IMR-90 (cell line): Measurements from ENCODE around the gene TRDN. TPM values are rescaled to one million over a fixed set of nuclear protein-coding genes. Genes with fewer than 3 reads are reported as not detected.

Experiments used
- ATAC-seq: fragments of 200-7000 bp; cut with Tn5 transposase; 2 replicates; pipeline ENCODE4 v1.9.1; 2020; ENCODE audit warnings: low read depth, mild to moderate bottlenecking, moderate library complexity
- BruUV-seq: library from RNA; stranded (reverse); fragments of 400-500 nt; replicated peaks from 2 replicates; lab custom pipeline; 2021; lab: Mats Ljungman, UMichigan
- CTCF ChIA-PET: fragments of 300-600 bp; formaldehyde crosslinking; extraction: SDS; loops from one replicate; lab custom pipeline; 2021; ENCODE audit warnings: antibody characterized with exemption; lab: Yijun Ruan, JAX
- POLR2A ChIA-PET: fragments of 300-600 bp; sonication (Branson Sonifier 250); formaldehyde crosslinking; loops from one replicate; lab custom pipeline; 2022; ENCODE audit warnings: antibody characterized with exemption; ENCODE audit not compliant: unreplicated experiment; lab: Charles Lee
- DNase-seq: peaks from one replicate; pipeline ENCODE4 v3.0.0; 2013
- H2AFZ ChIP-seq: replicated peaks from 2 replicates; pipeline ENCODE3; 2013; ENCODE audit warnings: low read length, mild to moderate bottlenecking; ENCODE audit not compliant: poor library complexity
- H2AK5ac ChIP-seq: 2 replicates; pipeline ENCODE4 v1.6.1; 2013; ENCODE audit warnings: low read depth, low read length, inconsistent platforms
- H2AK9ac ChIP-seq: replicated peaks from 2 replicates; pipeline ENCODE3; 2013; ENCODE audit warnings: mild to moderate bottlenecking, low read depth, low read length, moderate library complexity; ENCODE audit not compliant: poor library complexity
- H2BK120ac ChIP-seq: 2 replicates; pipeline ENCODE4 v1.6.1; 2013; ENCODE audit warnings: low read depth, low read length, inconsistent platforms
- H2BK15ac ChIP-seq: 3 replicates; pipeline ENCODE4 v1.6.1; 2013; ENCODE audit warnings: low read depth, low read length, inconsistent platforms
- H2BK20ac ChIP-seq: 2 replicates; pipeline ENCODE4 v1.6.1; 2013; ENCODE audit warnings: low read depth, mild to moderate bottlenecking, inconsistent platforms, low read length, moderate library complexity
- H2BK5ac ChIP-seq: 2 replicates; pipeline ENCODE4 v1.6.1; 2013; ENCODE audit warnings: mild to moderate bottlenecking, low read depth, low read length, inconsistent platforms; ENCODE audit not compliant: poor library complexity, severe bottlenecking
- H3K14ac ChIP-seq: replicated peaks from 2 replicates; pipeline ENCODE4 v1.6.1; 2013; ENCODE audit warnings: low read depth, low read length, inconsistent platforms
- H3K18ac ChIP-seq: 2 replicates; pipeline ENCODE4 v1.6.1; 2013; ENCODE audit warnings: low read depth, low read length, control low read depth
- H3K23ac ChIP-seq: 2 replicates; pipeline ENCODE4 v1.6.1; 2013; ENCODE audit warnings: low read depth, low read length, inconsistent platforms
- H3K27ac ChIP-seq: 2 replicates; pipeline ENCODE4 v1.5.1; 2013; ENCODE audit warnings: mild to moderate bottlenecking, control low read depth, low read length; ENCODE audit not compliant: insufficient read depth
- H3K27me3 ChIP-seq: 2 replicates; pipeline ENCODE4 v1.6.1; 2013; ENCODE audit warnings: low read length; ENCODE audit not compliant: control insufficient read depth, insufficient read depth
- H3K36me3 ChIP-seq: 2 replicates; pipeline ENCODE4 v1.6.1; 2013; ENCODE audit warnings: low read length, mixed read lengths; ENCODE audit not compliant: control insufficient read depth, insufficient read depth
- H3K4ac ChIP-seq: 2 replicates; pipeline ENCODE4 v1.6.1; 2013; ENCODE audit warnings: low read depth, low read length, inconsistent platforms
- H3K4me1 ChIP-seq: 2 replicates; pipeline ENCODE4 v1.6.1; 2013; ENCODE audit warnings: low read length, mixed read lengths; ENCODE audit not compliant: control insufficient read depth, insufficient read depth
- H3K4me2 ChIP-seq: 2 replicates; pipeline ENCODE4 v1.6.1; 2013; ENCODE audit warnings: low read depth, mild to moderate bottlenecking, control low read depth, low read length, moderate library complexity
- H3K4me3 ChIP-seq: 2 replicates; pipeline ENCODE4 v1.5.1; 2013; ENCODE audit warnings: low read depth, mild to moderate bottlenecking, control low read depth, low read length, moderate library complexity; ENCODE audit not compliant: insufficient read depth
- H3K56ac ChIP-seq: 2 replicates; pipeline ENCODE4 v1.6.1; 2013; ENCODE audit warnings: low read length, inconsistent platforms; ENCODE audit not compliant: insufficient read depth; ENCODE audit errors: extremely low read depth
- H3K79me1 ChIP-seq, 2 experiments: 2 replicates each; pipeline ENCODE4 v1.6.1; 2013; ENCODE audit warnings: low read length in 2 of 2, inconsistent platforms in 1 of 2, low read depth in 1 of 2
- H3K9ac ChIP-seq: 2 replicates; pipeline ENCODE4 v1.6.1; 2013; ENCODE audit warnings: low read depth, low read length, control low read depth
- H3K9me1 ChIP-seq: 2 replicates; pipeline ENCODE4 v1.6.1; 2013; ENCODE audit warnings: low read length, inconsistent platforms; ENCODE audit not compliant: insufficient read depth
- H3K9me3 ChIP-seq: 2 replicates; pipeline ENCODE4 v1.6.1; 2013; ENCODE audit warnings: low read length; ENCODE audit not compliant: control insufficient read depth, insufficient read depth
- H4K20me1 ChIP-seq: 2 replicates; pipeline ENCODE4 v1.6.1; 2013; ENCODE audit warnings: low read length, inconsistent platforms; ENCODE audit not compliant: insufficient read depth
- H4K5ac ChIP-seq: 2 replicates; pipeline ENCODE4 v1.6.1; 2013; ENCODE audit warnings: mild to moderate bottlenecking, low read depth, low read length, control low read depth
- H4K8ac ChIP-seq, 2 experiments: 2 replicates each; pipeline ENCODE4 v1.6.1; 2013; ENCODE audit warnings: low read depth in 2 of 2, low read length in 2 of 2, control low read depth in 1 of 2, inconsistent platforms in 1 of 2
- H4K91ac ChIP-seq: 2 replicates; pipeline ENCODE4 v1.6.1; 2013; ENCODE audit warnings: low read depth, low read length, inconsistent platforms; ENCODE audit not compliant: insufficient read depth
- BHLHE40 ChIP-seq: fragments of 150-350 bp; IDR thresholded peaks from 2 replicates; pipeline ENCODE4 v1.6.1; 2016; ENCODE audit warnings: mild to moderate bottlenecking, low read depth, low read length
- CEBPB ChIP-seq: IDR thresholded peaks from 2 replicates; pipeline ENCODE4 v1.6.1; 2012; ENCODE audit warnings: low read depth, low read length, improper control_type of control experiment
- CHD1 ChIP-seq: IDR thresholded peaks from 2 replicates; pipeline ENCODE4 v1.6.1; 2012; ENCODE audit warnings: low read depth, low read length, improper control_type of control experiment
- MAFK ChIP-seq: IDR thresholded peaks from 2 replicates; pipeline ENCODE4 v1.6.1; 2012; ENCODE audit warnings: low read depth, low read length, improper control_type of control experiment
- MAZ ChIP-seq: IDR thresholded peaks from 2 replicates; pipeline ENCODE4 v1.6.1; 2012; ENCODE audit warnings: low read depth, mild to moderate bottlenecking, low read length, improper control_type of control experiment, moderate library complexity, borderline replicate concordance
- MXI1 ChIP-seq: IDR thresholded peaks from 2 replicates; pipeline ENCODE4 v1.6.1; 2012; ENCODE audit warnings: low read depth, mild to moderate bottlenecking, low read length, moderate library complexity, borderline replicate concordance
- NFE2L2 ChIP-seq: fragments of 150-350 bp; IDR thresholded peaks from 2 replicates; pipeline ENCODE4 v1.6.1; 2016; ENCODE audit warnings: low read depth, mild to moderate bottlenecking, low read length
- POLR2A ChIP-seq: IDR thresholded peaks from 2 replicates; pipeline ENCODE4 v1.6.1; 2012; ENCODE audit warnings: mild to moderate bottlenecking, low read depth, low read length
- RAD21 ChIP-seq: IDR thresholded peaks from 2 replicates; pipeline ENCODE4 v1.6.1; 2012; ENCODE audit warnings: low read length, improper control_type of control experiment
- RCOR1 ChIP-seq: IDR thresholded peaks from 2 replicates; pipeline ENCODE4 v1.6.1; 2012; ENCODE audit warnings: mild to moderate bottlenecking, low read length, improper control_type of control experiment; ENCODE audit not compliant: insufficient replicate concordance
- SMC3 ChIP-seq: fragments of 150-350 bp; IDR thresholded peaks from 2 replicates; pipeline ENCODE4 v1.6.1; 2016; ENCODE audit warnings: low read depth, mild to moderate bottlenecking, antibody characterized with exemption, low read length, moderate library complexity
- dilution Hi-C: fragments of 300-500 bp; cut with HindIII; formaldehyde crosslinking; loops from one replicate; pipeline ENCODE4 v1.14.3; 2018; ENCODE audit warnings: low sequenced_read_pairs; ENCODE audit not compliant: unreplicated experiment
- in situ Hi-C: fragments of 300-500 bp; cut with MboI; formaldehyde crosslinking; loops from 3 replicates; pipeline ENCODE4 v1.14.3; 2019; ENCODE audit warnings: low sequenced_read_pairs, inconsistent platforms, mixed read lengths
- intact Hi-C: fragments of 100-400 bp; cut with micrococcal nuclease; formaldehyde crosslinking; loops from 2 replicates; pipeline ENCODE4 v1.10.0; 2022
- polyA plus RNA-seq, 3 experiments: library from polyadenylated mRNA; depleted of rRNA; stranded (reverse); fragments of >200 nt; gene quantifications; 2 replicates each; pipeline ENCODE4 v1.2.3, GENCODE V29; 2012; ENCODE audit warnings: low replicate concordance in 1 of 3
- total RNA-seq: library from RNA; depleted of rRNA; stranded (reverse); fragments of >200 nt; gene quantifications from 2 replicates; pipeline ENCODE4 v1.2.3, GENCODE V29; 2012
- TF ChIP-seq, protein P1 (sequence below): conservative IDR thresholded peaks from 2 replicates; pipeline ENCODE4 v1.5.1; 2012; ENCODE audit warnings: mild to moderate bottlenecking, low read depth, low read length, improper control_type of control experiment
- TF ChIP-seq, protein P2 (sequence below): fragments of 150-350 bp; IDR thresholded peaks from 2 replicates; pipeline ENCODE4 v1.6.1; 2017; ENCODE audit warnings: mild to moderate bottlenecking, antibody characterized with exemption, low read length, low read depth

Gene TRDN
- total and polyA plus RNA-seq, 2 of the 4 experiments (the other 2 are of a cell fraction), result not detected

DNA sequence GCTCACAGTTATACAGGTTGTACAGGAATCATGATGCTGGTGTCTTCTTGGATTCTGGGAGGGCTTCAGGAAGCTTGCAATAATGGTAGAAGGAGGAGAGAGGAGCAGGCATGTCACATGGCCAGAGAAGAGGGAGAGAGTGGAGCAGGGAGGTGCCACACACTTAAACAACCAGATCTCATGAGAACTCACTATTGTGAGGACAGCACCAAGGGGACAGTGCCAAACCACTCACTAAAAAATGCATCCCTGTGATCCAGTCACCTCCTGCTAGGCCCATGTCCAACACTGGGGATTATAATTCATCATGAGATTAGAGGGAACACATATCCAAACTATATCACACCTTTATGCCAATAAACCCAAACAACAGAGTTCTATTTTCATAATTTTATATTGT lies 67.2 kb downstream of the TRDN start:
- TF ChIP-seq SMC3, result no peak
- no peak for TF ChIP-seq CHD1
- TF ChIP-seq NFE2L2, result no peak
- TF ChIP-seq, protein P1, sequence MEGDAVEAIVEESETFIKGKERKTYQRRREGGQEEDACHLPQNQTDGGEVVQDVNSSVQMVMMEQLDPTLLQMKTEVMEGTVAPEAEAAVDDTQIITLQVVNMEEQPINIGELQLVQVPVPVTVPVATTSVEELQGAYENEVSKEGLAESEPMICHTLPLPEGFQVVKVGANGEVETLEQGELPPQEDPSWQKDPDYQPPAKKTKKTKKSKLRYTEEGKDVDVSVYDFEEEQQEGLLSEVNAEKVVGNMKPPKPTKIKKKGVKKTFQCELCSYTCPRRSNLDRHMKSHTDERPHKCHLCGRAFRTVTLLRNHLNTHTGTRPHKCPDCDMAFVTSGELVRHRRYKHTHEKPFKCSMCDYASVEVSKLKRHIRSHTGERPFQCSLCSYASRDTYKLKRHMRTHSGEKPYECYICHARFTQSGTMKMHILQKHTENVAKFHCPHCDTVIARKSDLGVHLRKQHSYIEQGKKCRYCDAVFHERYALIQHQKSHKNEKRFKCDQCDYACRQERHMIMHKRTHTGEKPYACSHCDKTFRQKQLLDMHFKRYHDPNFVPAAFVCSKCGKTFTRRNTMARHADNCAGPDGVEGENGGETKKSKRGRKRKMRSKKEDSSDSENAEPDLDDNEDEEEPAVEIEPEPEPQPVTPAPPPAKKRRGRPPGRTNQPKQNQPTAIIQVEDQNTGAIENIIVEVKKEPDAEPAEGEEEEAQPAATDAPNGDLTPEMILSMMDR, result no peak
- TF ChIP-seq MXI1, result no peak
- no peak for TF ChIP-seq CEBPB
- no peak for TF ChIP-seq RCOR1
- no peak for TF ChIP-seq MAFK
- no peak for TF ChIP-seq RAD21
- no peak for TF ChIP-seq BHLHE40
- TF ChIP-seq POLR2A, result no peak
- TF ChIP-seq, protein P2, sequence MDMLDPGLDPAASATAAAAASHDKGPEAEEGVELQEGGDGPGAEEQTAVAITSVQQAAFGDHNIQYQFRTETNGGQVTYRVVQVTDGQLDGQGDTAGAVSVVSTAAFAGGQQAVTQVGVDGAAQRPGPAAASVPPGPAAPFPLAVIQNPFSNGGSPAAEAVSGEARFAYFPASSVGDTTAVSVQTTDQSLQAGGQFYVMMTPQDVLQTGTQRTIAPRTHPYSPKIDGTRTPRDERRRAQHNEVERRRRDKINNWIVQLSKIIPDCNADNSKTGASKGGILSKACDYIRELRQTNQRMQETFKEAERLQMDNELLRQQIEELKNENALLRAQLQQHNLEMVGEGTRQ, result no peak
- no peak for TF ChIP-seq MAZ
- Histone ChIP-seq H2AK5ac (no peak overlapping the region), H3K14ac (no peak overlapping the region), H4K8ac (no peak overlapping the region), H3K9me3 (peaks cover 9% of the 10 kb centered on the region), H4K20me1 (no peaks in the 10 kb centered on the region), H3K23ac (no peak overlapping the region), H3K27ac (no peak overlapping the region), H4K91ac (no peak overlapping the region), H3K9me1 (no peaks in the 10 kb centered on the region), H2BK15ac (no peak overlapping the region), H2BK120ac (no peak overlapping the region), H4K5ac (no peak overlapping the region), H3K4me1 (no peaks in the 10 kb centered on the region), H3K4ac (no peak overlapping the region), H2AK9ac (no peak overlapping the region), H3K9ac (no peak overlapping the region), H3K36me3 (no peaks in the 10 kb centered on the region), H2AFZ (no peak overlapping the region), H3K56ac (no peak overlapping the region), H3K18ac (no peak overlapping the region), H3K27me3 (no peaks in the 10 kb centered on the region), H3K4me3 (no peak overlapping the region), H2BK5ac (no peak overlapping the region), H3K79me1 (no peaks in the 10 kb centered on the region), H2BK20ac (no peak overlapping the region), H3K4me2 (no peak overlapping the region)
- intact Hi-C loops, result no loop called here
- ChIA-PET CTCF (no interaction called here), POLR2A (no interaction called here)
- BruUV-seq, result no TSS peak
- in situ Hi-C loops, result no loop called here
- DNase-seq, result no peak
- dilution Hi-C loops, result no loop called here
- no peak for ATAC-seq
